ENCODE results near the gene B4GALT3. TPM values are rescaled to one million over a fixed set of nuclear protein-coding genes. Genes with fewer than 3 reads are reported as not detected.

B4GALT3 gene
- total and polyA plus RNA-seq, 9 of the 15 experiments (the other 6 are each of a cell fraction or from before 2014, with no cell fraction given) = 31.2 to 103 (median 46.1) TPM

DNA sequence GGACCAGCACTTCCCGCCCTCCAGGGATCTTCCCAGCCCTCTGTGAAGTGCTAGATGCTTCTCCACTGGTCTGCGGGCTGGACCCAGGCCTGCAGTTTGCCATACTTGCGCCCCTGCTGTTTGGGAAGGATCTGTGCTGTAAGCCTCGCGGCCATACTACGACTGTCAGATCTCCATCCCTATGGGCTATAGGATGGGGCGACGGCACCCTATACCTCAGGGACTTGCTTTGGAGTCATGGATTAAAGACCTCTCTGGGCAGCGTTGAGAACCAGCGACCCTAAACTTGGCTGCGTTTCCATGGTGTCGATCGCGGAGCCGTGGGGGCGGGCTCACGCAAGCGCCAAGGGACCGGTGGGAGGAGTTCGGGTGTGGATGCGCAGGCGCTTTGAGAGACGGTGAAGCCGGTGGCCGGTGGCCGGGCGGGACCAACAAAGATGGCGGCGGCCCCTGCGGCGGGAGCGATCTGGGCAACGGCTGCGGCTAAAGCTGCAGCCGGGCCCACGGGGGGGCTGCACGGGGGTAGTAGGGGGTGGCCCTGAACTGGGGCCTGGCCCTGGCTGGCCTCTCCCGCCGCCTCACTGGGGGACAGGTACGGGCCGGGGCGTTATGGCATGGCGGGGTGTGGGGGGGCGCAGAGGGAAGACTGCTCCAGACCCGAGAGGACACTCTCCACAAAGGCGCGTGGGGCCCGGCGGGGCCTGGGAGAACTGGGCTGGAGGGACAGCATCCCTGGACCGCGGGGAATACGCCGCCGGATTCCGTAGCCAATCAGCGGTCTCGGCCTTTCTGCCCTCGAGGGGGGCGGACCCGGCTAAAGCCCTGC, 18.0 kb downstream of the B4GALT3 start, which contains the start of gene USP21:
Gene USP21 (plus strand): TSS at position 414 of the 826 bp plus-strand sequence. CDS start 1,141 bp downstream, outside the sequence.
- ChIA-PET POLR2A (interaction anchor here (0.5 to 2.2 kb wide), 7 partner anchors 9 to 280 kb away, joined by 3 to 6 read pairs (median 4); partner anchors contain the start of genes DEDD and SDHC), CTCF (ENCODE audit: low intra/inter-chr PET ratio) (interaction anchor here (0.6 kb wide), 1 partner anchor 246 kb away, joined by 4 read pairs; no protein-coding TSS in a partner anchor)
- intact Hi-C loops (cut with micrococcal nuclease) (loop anchor here (2.0 kb wide), 1 partner anchor 18 kb away; the partner anchor contains the start of gene B4GALT3), in situ Hi-C loops (cut with MboI) (no loop called here)
- peaks cover 60% of the 10 kb centered on the region for H3K36me3 ChIP-seq (ENCODE audit: control insufficient read depth, insufficient read depth, low read length)
- peak within 1 kb of the TSS; percentile 95 for H3K4me2 ChIP-seq (ENCODE audit: insufficient read depth, low read length)
- peak; percentile 91 for ATAC-seq
- no peaks in the 10 kb centered on the region for H3K9me3 ChIP-seq (replicated peaks; ENCODE audit: control insufficient read depth, insufficient read depth, low read depth, low read length)
- peak; percentile 94 to 96 (median 94) for DNase-seq (ENCODE audit: extremely low read depth in 1 of 4, low spot score in 3 of 4)
- peak within 1 kb of the TSS; percentile 92 for H2AFZ ChIP-seq (ENCODE audit: low read depth, low read length)
- peak within 1 kb of the TSS; percentile 75 for H3K4me3 ChIP-seq
- peak; percentile 80 for FAIRE-seq
- TSS peak; percentile 22 for BruUV-seq (replicated peaks)
- H3K27me3 ChIP-seq (ENCODE audit: control insufficient read depth in 2 of 2, insufficient read depth in 2 of 2, low read length in 2 of 2) = no peaks in the 10 kb centered on the region
- H3K9me1 ChIP-seq (ENCODE audit: control insufficient read depth, insufficient read depth, low read length) = no peaks in the 10 kb centered on the region
- peak within 1 kb of the TSS; percentile 77 to 98 for H3K9ac ChIP-seq (ENCODE audit: insufficient read depth in 1 of 2, low read depth in 2 of 2, low read length in 2 of 2)
- peaks cover 63% of the 10 kb centered on the region for H3K79me2 ChIP-seq (ENCODE audit: control insufficient read depth, insufficient read depth, low read length)
- no peaks in the 10 kb centered on the region for H4K20me1 ChIP-seq (replicated peaks; ENCODE audit: control insufficient read depth, insufficient read depth, low read length)
- 2% methylated on average over 40 of the region's 60 CpGs for WGBS (ENCODE audit: insufficient coverage, low coverage, missing lambda C conversion rate)
- H3K4me1 ChIP-seq (replicated peaks in 1 of 2; ENCODE audit: control insufficient read depth in 2 of 2, insufficient read depth in 2 of 2, low read length in 2 of 2) = peaks cover 50 to 62% of the 10 kb centered on the region in 2 experiments
- H3K27ac ChIP-seq (ENCODE audit: extremely low read depth, low read depth, low read length) = peak within 1 kb of the TSS; percentile 72
- no peak for TF ChIP-seq PURB (CRISPR knock-in tag; IDR thresholded peaks at IDR 0.05; ENCODE audit: low read depth)
- TF ChIP-seq CBX1 (IDR thresholded peaks at IDR 0.05; ENCODE audit: low read depth) = peak; percentile 88
- TF ChIP-seq HDAC2 (IDR thresholded peaks at IDR 0.05) = no peak
- 0 out of 2 replicates have a peak, but pooled peaks have one; percentile 14 for TF ChIP-seq ZBTB9 (CRISPR knock-in tag; IDR thresholded peaks at IDR 0.05)
- peak; percentile 98 for TF ChIP-seq TAF1 (IDR thresholded peaks at IDR 0.05; ENCODE audit: control insufficient read depth, extremely low read depth, insufficient read depth, low read length, severe bottlenecking)
- TF ChIP-seq, protein P1, sequence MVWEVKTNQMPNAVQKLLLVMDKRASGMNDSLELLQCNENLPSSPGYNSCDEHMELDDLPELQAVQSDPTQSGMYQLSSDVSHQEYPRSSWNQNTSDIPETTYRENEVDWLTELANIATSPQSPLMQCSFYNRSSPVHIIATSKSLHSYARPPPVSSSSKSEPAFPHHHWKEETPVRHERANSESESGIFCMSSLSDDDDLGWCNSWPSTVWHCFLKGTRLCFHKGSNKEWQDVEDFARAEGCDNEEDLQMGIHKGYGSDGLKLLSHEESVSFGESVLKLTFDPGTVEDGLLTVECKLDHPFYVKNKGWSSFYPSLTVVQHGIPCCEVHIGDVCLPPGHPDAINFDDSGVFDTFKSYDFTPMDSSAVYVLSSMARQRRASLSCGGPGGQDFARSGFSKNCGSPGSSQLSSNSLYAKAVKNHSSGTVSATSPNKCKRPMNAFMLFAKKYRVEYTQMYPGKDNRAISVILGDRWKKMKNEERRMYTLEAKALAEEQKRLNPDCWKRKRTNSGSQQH (CRISPR knock-in tag; IDR thresholded peaks at IDR 0.05) = peak; percentile 54; the same call in 1 of the 2 replicates
- TF ChIP-seq MAZ (CRISPR knock-in tag; conservative IDR thresholded peaks at IDR 0.05 in 1 of 2, IDR thresholded peaks at IDR 0.05 in 1 of 2) = peak in 1 of 2 experiments; percentile 63; a peak in 2 of 4 replicates
- peak; percentile 85 for TF ChIP-seq KAT7 (CRISPR knock-in tag; IDR thresholded peaks at IDR 0.05; ENCODE audit: borderline replicate concordance)
- TF ChIP-seq CREB1 (IDR thresholded peaks at IDR 0.05) = 0 out of 2 replicates have a peak, but pooled peaks have one; percentile 39
- TF ChIP-seq CREB1 (CRISPR knock-in tag; IDR thresholded peaks at IDR 0.05) = peak; percentile 52; the same call in 1 of the 2 replicates
- TF ChIP-seq, protein P2, sequence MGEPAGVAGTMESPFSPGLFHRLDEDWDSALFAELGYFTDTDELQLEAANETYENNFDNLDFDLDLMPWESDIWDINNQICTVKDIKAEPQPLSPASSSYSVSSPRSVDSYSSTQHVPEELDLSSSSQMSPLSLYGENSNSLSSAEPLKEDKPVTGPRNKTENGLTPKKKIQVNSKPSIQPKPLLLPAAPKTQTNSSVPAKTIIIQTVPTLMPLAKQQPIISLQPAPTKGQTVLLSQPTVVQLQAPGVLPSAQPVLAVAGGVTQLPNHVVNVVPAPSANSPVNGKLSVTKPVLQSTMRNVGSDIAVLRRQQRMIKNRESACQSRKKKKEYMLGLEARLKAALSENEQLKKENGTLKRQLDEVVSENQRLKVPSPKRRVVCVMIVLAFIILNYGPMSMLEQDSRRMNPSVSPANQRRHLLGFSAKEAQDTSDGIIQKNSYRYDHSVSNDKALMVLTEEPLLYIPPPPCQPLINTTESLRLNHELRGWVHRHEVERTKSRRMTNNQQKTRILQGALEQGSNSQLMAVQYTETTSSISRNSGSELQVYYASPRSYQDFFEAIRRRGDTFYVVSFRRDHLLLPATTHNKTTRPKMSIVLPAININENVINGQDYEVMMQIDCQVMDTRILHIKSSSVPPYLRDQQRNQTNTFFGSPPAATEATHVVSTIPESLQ (CRISPR knock-in tag; IDR thresholded peaks at IDR 0.05) = peak; percentile 63
- 0 out of 2 replicates have a peak, but pooled peaks have one; percentile 49 for TF ChIP-seq ZNF644 (tag; IDR thresholded peaks at IDR 0.05; ENCODE audit: low read depth)
- peak; percentile 93 for TF ChIP-seq MEIS2 (IDR thresholded peaks at IDR 0.05; ENCODE audit: partially characterized antibody)
- peak; percentile 38; the same call in 1 of the 2 replicates for TF ChIP-seq MYC (IDR thresholded peaks at IDR 0.05; ENCODE audit: low read depth, low read length)
- TF ChIP-seq MYC (CRISPR knock-in tag; IDR thresholded peaks at IDR 0.05; ENCODE audit: borderline replicate concordance, low read depth) = no peak
- no peak for TF ChIP-seq THRAP3 (IDR thresholded peaks at IDR 0.05; ENCODE audit: borderline replicate concordance)

All from K562 (cell line).